ENCODE measurements around the gene MTA1.

DNA sequence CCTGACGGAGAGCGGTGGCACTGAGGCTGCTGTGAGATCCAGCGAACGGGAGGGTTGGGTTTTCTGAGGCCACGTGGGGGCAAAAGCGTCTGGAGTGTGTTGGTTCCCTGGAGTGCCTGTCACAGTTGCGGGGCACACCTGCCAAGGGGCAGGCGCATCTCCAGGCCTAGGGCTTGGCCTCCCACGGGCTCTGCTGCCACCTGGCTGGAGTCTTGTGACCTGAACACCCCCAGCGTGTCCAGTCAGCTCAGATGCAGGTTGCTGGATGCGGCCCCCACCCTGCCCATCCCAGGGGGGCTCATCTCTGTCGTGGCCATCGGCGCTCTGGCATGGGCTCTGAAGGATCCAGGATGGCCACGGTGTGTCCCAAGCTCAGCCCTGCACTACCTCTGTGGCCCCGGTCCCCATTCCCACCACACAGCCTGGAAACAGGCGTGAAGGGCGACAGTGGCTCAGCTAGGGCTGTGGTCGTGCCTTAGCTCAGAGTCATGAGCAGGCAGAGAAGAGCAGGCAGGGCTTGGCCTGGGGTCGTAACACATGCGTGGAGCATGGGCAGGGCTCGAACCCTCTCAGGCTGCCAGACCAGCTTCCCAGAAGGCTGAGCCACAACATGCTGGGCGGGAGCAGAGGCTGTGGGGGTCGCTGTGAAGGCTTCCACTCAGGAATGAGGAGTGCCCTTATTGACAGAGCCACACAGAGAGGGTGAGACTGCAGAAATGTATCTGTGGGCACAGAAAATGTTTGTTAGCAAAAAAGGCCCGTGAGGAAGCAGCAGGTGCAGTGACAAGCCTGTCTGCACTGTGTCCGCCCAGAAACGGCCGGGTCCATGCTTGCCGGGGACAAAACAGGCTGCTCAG is 31.5 kb downstream of the MTA1 start:
- no peak for TF ChIP-seq CTCF (IDR thresholded peaks at IDR 0.05)
- no peak for TF ChIP-seq POLR2A (IDR thresholded peaks at IDR 0.05)

Measured in uterus (tissue), 2 donors.